Measurements from ENCODE around the gene YARS2.
"Not testable (repeated sequence)": the region's sequence is repeated elsewhere in the genome, so short reads cannot be mapped to it uniquely, and the experiment has no call there.

Gene YARS2

GRCh38 chr12:32726286-32726685 lies 29.4 kb downstream of the YARS2 start:
- no peaks in the 10 kb centered on the region for H3K27me3 Mint-ChIP-seq

GRCh38 chr12:32725308-32725707 lies 30.4 kb downstream of the YARS2 start:
- CTCF ChIA-PET = interaction anchor here (1.0 kb wide), 1 partner anchor 270 kb away, joined by 3 read pairs; no protein-coding TSS in a partner anchor

More at GRCh38 chr12:32726286-32726685, 29.4 kb downstream of the YARS2 start:
- CTCF ChIA-PET = interaction anchor here (1.0 kb wide), 1 partner anchor 271 kb away, joined by 3 read pairs; no protein-coding TSS in a partner anchor
- H3K4me3 Mint-ChIP-seq = no peak overlapping the region
- no peak for DNase-seq
- H3K36me3 Mint-ChIP-seq = peaks cover 31% of the 10 kb centered on the region
- H3K9me3 Mint-ChIP-seq = no peaks in the 10 kb centered on the region
- no peaks in the 10 kb centered on the region for H3K4me1 Mint-ChIP-seq
- H3K27ac Mint-ChIP-seq = no peak overlapping the region

GRCh38 chr12:32718926-32719325 lies 36.8 kb downstream of the YARS2 start:
- Mint-ChIP-seq H3K36me3 (peaks cover 28% of the 10 kb centered on the region), H3K4me1 (no peaks in the 10 kb centered on the region), H3K4me3 (no peak overlapping the region), H3K27ac (no peak overlapping the region), H3K27me3 (no peaks in the 10 kb centered on the region), H3K9me3 (no peaks in the 10 kb centered on the region)
- CTCF ChIA-PET = no interaction called here
- no peak for DNase-seq

More at GRCh38 chr12:32725308-32725707, 30.4 kb downstream of the YARS2 start:
- H3K4me3 Mint-ChIP-seq, H3K9me3 Mint-ChIP-seq, H3K27me3 Mint-ChIP-seq, H3K27ac Mint-ChIP-seq, DNase-seq, H3K4me1 Mint-ChIP-seq: not testable (repeated sequence)
- peaks cover 36% of the 10 kb centered on the region for H3K36me3 Mint-ChIP-seq

- no peak overlapping the region for H3K4me3 Mint-ChIP-seq
- no peaks in the 10 kb centered on the region for H3K9me3 Mint-ChIP-seq
- no peak overlapping the region for H3K27ac Mint-ChIP-seq
- no peak for DNase-seq
- CTCF ChIA-PET = no interaction called here
- H3K27me3 Mint-ChIP-seq = no peaks in the 10 kb centered on the region
- H3K36me3 Mint-ChIP-seq = peaks cover 27% of the 10 kb centered on the region
- H3K4me1 Mint-ChIP-seq = no peaks in the 10 kb centered on the region
Observed at GRCh38 chr12:32714772-32715171, 40.9 kb downstream of the YARS2 start.

- Mint-ChIP-seq H3K4me1 (peaks cover 6% of the 10 kb centered on the region), H3K36me3 (peaks cover 21% of the 10 kb centered on the region), H3K4me3 (no peak overlapping the region), H3K27me3 (no peaks in the 10 kb centered on the region), H3K27ac (no peak overlapping the region), H3K9me3 (no peaks in the 10 kb centered on the region)
- DNase-seq = no peak
- CTCF ChIA-PET = interaction anchor here (0.9 kb wide), 1 partner anchor 47 kb away, joined by 4 read pairs; the partner anchor contains the start of gene YARS2
Observed at GRCh38 chr12:32708926-32709325, 46.8 kb downstream of the YARS2 start.

- H3K4me1 Mint-ChIP-seq = peaks cover 6% of the 10 kb centered on the region
- H3K4me3 Mint-ChIP-seq = no peak overlapping the region
- H3K27ac Mint-ChIP-seq = no peak overlapping the region
- peaks cover 11% of the 10 kb centered on the region for H3K36me3 Mint-ChIP-seq
- H3K9me3 Mint-ChIP-seq = no peaks in the 10 kb centered on the region
- CTCF ChIA-PET = interaction anchor here (0.6 kb wide), 1 partner anchor 1434 kb away, joined by 4 read pairs; no protein-coding TSS in a partner anchor
- no peaks in the 10 kb centered on the region for H3K27me3 Mint-ChIP-seq
- DNase-seq = no peak
Observed at GRCh38 chr12:32706335-32707024, 49.2 kb downstream of the YARS2 start.

- H3K9me3 Mint-ChIP-seq = no peaks in the 10 kb centered on the region
- CTCF ChIA-PET = interaction anchor here (0.6 kb wide), 1 partner anchor 1433 kb away, joined by 4 read pairs; no protein-coding TSS in a partner anchor
- no peak for DNase-seq
- H3K27me3 Mint-ChIP-seq = no peaks in the 10 kb centered on the region
- H3K27ac Mint-ChIP-seq = no peak overlapping the region
- H3K4me1 Mint-ChIP-seq = peaks cover 6% of the 10 kb centered on the region
- no peak overlapping the region for H3K4me3 Mint-ChIP-seq
- H3K36me3 Mint-ChIP-seq = peaks cover 7% of the 10 kb centered on the region
Observed at GRCh38 chr12:32705783-32706182, 49.9 kb downstream of the YARS2 start.

GRCh38 chr12:32702946-32703345 lies 52.8 kb downstream of the YARS2 start:
- H3K4me1 Mint-ChIP-seq = peaks cover 12% of the 10 kb centered on the region
- H3K4me3 Mint-ChIP-seq = no peak overlapping the region
- peaks cover 2% of the 10 kb centered on the region for H3K36me3 Mint-ChIP-seq
- no peaks in the 10 kb centered on the region for H3K27me3 Mint-ChIP-seq
- DNase-seq = no peak
- no peaks in the 10 kb centered on the region for H3K9me3 Mint-ChIP-seq
- H3K27ac Mint-ChIP-seq = no peak overlapping the region
- CTCF ChIA-PET = interaction anchor here (0.5 to 1.9 kb wide), 2 partner anchors 21 to 52 kb away, joined by 3 to 5 read pairs; partner anchors contain the start of gene YARS2

GRCh38 chr12:32702473-32702872 lies 53.2 kb downstream of the YARS2 start:
- DNase-seq = no peak
- no peak overlapping the region for H3K27ac Mint-ChIP-seq

GRCh38 chr12:32699437-32699836 lies 56.3 kb downstream of the YARS2 start:
- H3K9me3 Mint-ChIP-seq, H3K27ac Mint-ChIP-seq, H3K36me3 Mint-ChIP-seq, H3K27me3 Mint-ChIP-seq, CTCF ChIA-PET, H3K4me1 Mint-ChIP-seq, H3K4me3 Mint-ChIP-seq, DNase-seq: not testable (repeated sequence)

More at GRCh38 chr12:32702473-32702872, 53.2 kb downstream of the YARS2 start:
- H3K27me3 Mint-ChIP-seq = no peaks in the 10 kb centered on the region
- CTCF ChIA-PET = interaction anchor here (1.9 kb wide), 1 partner anchor 53 kb away, joined by 5 read pairs; the partner anchor contains the start of gene YARS2
- H3K36me3 Mint-ChIP-seq = peaks cover 2% of the 10 kb centered on the region
- H3K4me1 Mint-ChIP-seq = peaks cover 12% of the 10 kb centered on the region
- no peaks in the 10 kb centered on the region for H3K9me3 Mint-ChIP-seq
- H3K4me3 Mint-ChIP-seq = no peak overlapping the region

GRCh38 chr12:32698285-32698684 lies 57.4 kb downstream of the YARS2 start:
- no peak for DNase-seq
- no peaks in the 10 kb centered on the region for H3K9me3 Mint-ChIP-seq
- CTCF ChIA-PET = interaction anchor here (0.6 kb wide), 1 partner anchor 609 kb away, joined by 4 read pairs; no protein-coding TSS in a partner anchor
- H3K4me3 Mint-ChIP-seq = no peak overlapping the region
- H3K27ac Mint-ChIP-seq = no peak overlapping the region
- no peaks in the 10 kb centered on the region for H3K27me3 Mint-ChIP-seq
- H3K36me3 Mint-ChIP-seq = peaks cover 9% of the 10 kb centered on the region
- peaks cover 5% of the 10 kb centered on the region for H3K4me1 Mint-ChIP-seq

GRCh38 chr12:32697445-32697844 lies 58.3 kb downstream of the YARS2 start:
- DNase-seq = no peak
- peaks cover 9% of the 10 kb centered on the region for H3K4me1 Mint-ChIP-seq
- CTCF ChIA-PET = interaction anchor here (0.6 kb wide), 1 partner anchor 9 kb away, joined by 3 read pairs; no protein-coding TSS in a partner anchor
- no peak overlapping the region for H3K4me3 Mint-ChIP-seq
- no peaks in the 10 kb centered on the region for H3K9me3 Mint-ChIP-seq
- no peaks in the 10 kb centered on the region for H3K27me3 Mint-ChIP-seq
- no peak overlapping the region for H3K27ac Mint-ChIP-seq
- peaks cover 9% of the 10 kb centered on the region for H3K36me3 Mint-ChIP-seq

Data from activated naive CD4-positive, alpha-beta T cell treated with anti-CD3 and anti-CD28 coated beads, Interleukin-2, amount 10 ng/mL, durations not matched to agents 7 days and 5 days (primary cell).